Kidney capillary endothelial cell (primary cell): ENCODE results near the gene IRF2BP2.

Source experiments
- DNase-seq: peaks from one replicate; pipeline ENCODE4 v3.0.0-alpha.2; 2018; ENCODE audit warnings: low spot score

IRF2BP2 gene

GRCh38 chr1:234634387-234634786 is 24.4 kb upstream of the IRF2BP2 start:
- no peak for DNase-seq

GRCh38 chr1:234633246-234634003 is 23.4 kb upstream of the IRF2BP2 start:
- DNase-seq = no peak

- no peak for DNase-seq
Measured at GRCh38 chr1:234632225-234632624, 22.2 kb upstream of the IRF2BP2 start.

- DNase-seq = peak; percentile 98
Measured at GRCh38 chr1:234631721-234632125, 21.7 kb upstream of the IRF2BP2 start.

GRCh38 chr1:234629026-234629425 is 19.0 kb upstream of the IRF2BP2 start:
- DNase-seq = no peak

GRCh38 chr1:234628089-234628488 is 18.1 kb upstream of the IRF2BP2 start:
- no peak for DNase-seq

- DNase-seq = no peak
Measured at GRCh38 chr1:234627009-234627950, 17.3 kb upstream of the IRF2BP2 start.

- no peak for DNase-seq
Measured at GRCh38 chr1:234626391-234626790, 16.4 kb upstream of the IRF2BP2 start.

- DNase-seq = no peak
Measured at GRCh38 chr1:234624724-234625117, 14.7 kb upstream of the IRF2BP2 start.

- no peak for DNase-seq
Measured at GRCh38 chr1:234621657-234622335, 11.8 kb upstream of the IRF2BP2 start.

GRCh38 chr1:234621127-234621468 is 11.1 kb upstream of the IRF2BP2 start:
- DNase-seq = no peak

- no peak for DNase-seq
Measured at GRCh38 chr1:234620272-234621126, 10.5 kb upstream of the IRF2BP2 start.

- no peak for DNase-seq
Measured at GRCh38 chr1:234619794-234620247, 9.8 kb upstream of the IRF2BP2 start.

GRCh38 chr1:234619071-234619480 is 9.1 kb upstream of the IRF2BP2 start:
- no peak for DNase-seq

- no peak for DNase-seq
Measured at GRCh38 chr1:234618737-234619049, 8.7 kb upstream of the IRF2BP2 start.

GRCh38 chr1:234617986-234618736 is 8.2 kb upstream of the IRF2BP2 start:
- DNase-seq = no peak

- no peak for DNase-seq
Measured at GRCh38 chr1:234617131-234617985, 7.4 kb upstream of the IRF2BP2 start.

GRCh38 chr1:234616644-234617043 is 6.7 kb upstream of the IRF2BP2 start:
- no peak for DNase-seq

- no peak for DNase-seq
Measured at GRCh38 chr1:234614081-234614489, 4.1 kb upstream of the IRF2BP2 start.
